ENCODE results near the gene ARHGAP11A. TPM values are rescaled to one million over a fixed set of nuclear protein-coding genes. Genes with fewer than 3 reads are reported as not detected.

The ARHGAP11A gene
- total and polyA plus RNA-seq, 9 of the 15 experiments (the other 6 are each of a cell fraction or from before 2014, with no cell fraction given), result 17.5 to 92.5 (median 61.1) TPM

DNA sequence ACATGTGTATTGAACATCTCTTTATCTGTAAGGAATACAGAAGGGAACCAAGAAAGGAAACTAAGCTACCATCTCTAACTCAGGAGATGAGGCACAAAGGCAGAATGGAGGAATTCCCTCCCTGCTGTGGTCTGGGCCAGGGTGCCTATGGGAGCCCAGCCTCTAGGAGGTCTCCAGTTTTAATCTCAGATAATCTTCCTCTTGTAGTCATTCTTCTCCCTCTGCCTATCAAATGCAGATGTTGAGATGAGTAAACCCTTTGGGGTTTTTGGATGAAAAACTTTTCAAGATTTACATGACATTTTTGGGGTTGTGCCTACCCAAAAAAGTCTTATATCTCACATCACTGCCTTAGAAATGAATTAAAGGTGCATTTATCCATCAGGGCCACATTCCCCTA lies 49.5 kb downstream of the ARHGAP11A start (continued):
- TF ChIP-seq FIP1L1 (IDR thresholded peaks at IDR 0.05; ENCODE audit: low read depth, low read length, poor library complexity, severe bottlenecking) (no peak), MEIS2 (IDR thresholded peaks at IDR 0.05; ENCODE audit: partially characterized antibody) (no peak), CHD1 (IDR thresholded peaks at IDR 0.05; ENCODE audit: low read length) (no peak)

DNA sequence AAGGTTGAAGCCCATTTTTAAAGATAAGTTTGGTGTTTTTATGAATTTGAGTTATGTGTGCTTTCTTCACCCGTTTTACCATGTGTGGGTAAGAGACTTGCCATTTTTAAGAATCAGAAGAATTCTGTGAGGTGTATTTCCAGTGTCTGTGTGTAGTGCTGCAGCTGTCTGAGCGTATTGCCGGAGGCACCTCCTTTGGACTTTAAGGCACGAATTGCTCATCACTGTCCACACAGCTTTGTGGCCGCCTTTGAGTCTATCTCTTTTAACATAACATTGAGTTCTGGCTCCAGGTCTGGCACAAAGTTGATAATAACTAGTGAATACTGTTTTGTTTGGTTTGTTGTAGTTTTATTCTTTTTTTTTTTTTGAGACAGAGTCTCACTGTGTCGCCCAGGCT lies 52.0 kb downstream of the ARHGAP11A start:
- WGBS (ENCODE audit: insufficient coverage, low coverage, missing lambda C conversion rate), result 29% methylated on average over 6 of the region's 6 CpGs
- no peak for FAIRE-seq
- H2AFZ ChIP-seq (ENCODE audit: low read depth, low read length), result no peak overlapping the region
- H3K4me1 ChIP-seq (replicated peaks in 1 of 2; ENCODE audit: control insufficient read depth in 2 of 2, insufficient read depth in 2 of 2, low read length in 2 of 2), result peaks cover 0 to 3% of the 10 kb centered on the region in 2 experiments; a peak in 1 of 5 replicates
- CTCF ChIA-PET (ENCODE audit: low intra/inter-chr PET ratio), result no interaction called here
- intact Hi-C loops (cut with micrococcal nuclease), result loop anchor here (10.0 kb wide), 1 partner anchor 167 kb away; no protein-coding TSS in a partner anchor
- H3K4me3 ChIP-seq, result no peak overlapping the region
- POLR2A ChIA-PET, result no interaction called here
- BruUV-seq (replicated peaks), result no TSS peak
- in situ Hi-C loops (cut with MboI), result loop anchor here (10.0 kb wide), 1 partner anchor 467 kb away; no protein-coding TSS in a partner anchor
- no peak for DNase-seq (ENCODE audit: extremely low read depth in 1 of 4, low spot score in 3 of 4)
- H3K79me2 ChIP-seq (ENCODE audit: control insufficient read depth, insufficient read depth, low read length), result no peaks in the 10 kb centered on the region
- no peak overlapping the region for H3K4me2 ChIP-seq (ENCODE audit: insufficient read depth, low read length)
- H3K9ac ChIP-seq (ENCODE audit: insufficient read depth in 1 of 2, low read depth in 2 of 2, low read length in 2 of 2), result no peak overlapping the region
- peaks cover 17 to 19% of the 10 kb centered on the region in 2 experiments; a peak in 4 of 5 replicates for H3K27me3 ChIP-seq (ENCODE audit: control insufficient read depth in 2 of 2, insufficient read depth in 2 of 2, low read length in 2 of 2)
- ATAC-seq, result no peak
- no peaks in the 10 kb centered on the region for H3K36me3 ChIP-seq (ENCODE audit: control insufficient read depth, insufficient read depth, low read length)
- H3K9me1 ChIP-seq (ENCODE audit: control insufficient read depth, insufficient read depth, low read length), result no peaks in the 10 kb centered on the region
- peaks cover 3% of the 10 kb centered on the region; the same call in 1 of the 2 replicates for H4K20me1 ChIP-seq (replicated peaks; ENCODE audit: control insufficient read depth, insufficient read depth, low read length)
- H3K27ac ChIP-seq (ENCODE audit: extremely low read depth, low read depth, low read length), result no peak overlapping the region
- H3K9me3 ChIP-seq (replicated peaks; ENCODE audit: control insufficient read depth, insufficient read depth, low read depth, low read length), result no peaks in the 10 kb centered on the region
- no peak for TF ChIP-seq ZNF766 (CRISPR knock-in tag; conservative IDR thresholded peaks at IDR 0.05)
- no peak for TF ChIP-seq GTF2A2 (tag; IDR thresholded peaks at IDR 0.05)
- no peak for TF ChIP-seq ARNT (IDR thresholded peaks at IDR 0.05)
- no peak for TF ChIP-seq CBX3 (IDR thresholded peaks at IDR 0.05; ENCODE audit: borderline replicate concordance in 1 of 2, low read length in 2 of 2)
- TF ChIP-seq, protein P1, sequence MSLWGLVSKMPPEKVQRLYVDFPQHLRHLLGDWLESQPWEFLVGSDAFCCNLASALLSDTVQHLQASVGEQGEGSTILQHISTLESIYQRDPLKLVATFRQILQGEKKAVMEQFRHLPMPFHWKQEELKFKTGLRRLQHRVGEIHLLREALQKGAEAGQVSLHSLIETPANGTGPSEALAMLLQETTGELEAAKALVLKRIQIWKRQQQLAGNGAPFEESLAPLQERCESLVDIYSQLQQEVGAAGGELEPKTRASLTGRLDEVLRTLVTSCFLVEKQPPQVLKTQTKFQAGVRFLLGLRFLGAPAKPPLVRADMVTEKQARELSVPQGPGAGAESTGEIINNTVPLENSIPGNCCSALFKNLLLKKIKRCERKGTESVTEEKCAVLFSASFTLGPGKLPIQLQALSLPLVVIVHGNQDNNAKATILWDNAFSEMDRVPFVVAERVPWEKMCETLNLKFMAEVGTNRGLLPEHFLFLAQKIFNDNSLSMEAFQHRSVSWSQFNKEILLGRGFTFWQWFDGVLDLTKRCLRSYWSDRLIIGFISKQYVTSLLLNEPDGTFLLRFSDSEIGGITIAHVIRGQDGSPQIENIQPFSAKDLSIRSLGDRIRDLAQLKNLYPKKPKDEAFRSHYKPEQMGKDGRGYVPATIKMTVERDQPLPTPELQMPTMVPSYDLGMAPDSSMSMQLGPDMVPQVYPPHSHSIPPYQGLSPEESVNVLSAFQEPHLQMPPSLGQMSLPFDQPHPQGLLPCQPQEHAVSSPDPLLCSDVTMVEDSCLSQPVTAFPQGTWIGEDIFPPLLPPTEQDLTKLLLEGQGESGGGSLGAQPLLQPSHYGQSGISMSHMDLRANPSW (CRISPR knock-in tag; IDR thresholded peaks at IDR 0.05), result no peak
- no peak for TF ChIP-seq ZNF586 (CRISPR knock-in tag; conservative IDR thresholded peaks at IDR 0.05)
- no peak for TF ChIP-seq TBP (optimal IDR thresholded peaks at IDR 0.05; ENCODE audit: low read depth, low read length)
- no peak for TF ChIP-seq STAT5A (IDR thresholded peaks at IDR 0.05; ENCODE audit: borderline replicate concordance, low read length)
- TF ChIP-seq, protein P2, sequence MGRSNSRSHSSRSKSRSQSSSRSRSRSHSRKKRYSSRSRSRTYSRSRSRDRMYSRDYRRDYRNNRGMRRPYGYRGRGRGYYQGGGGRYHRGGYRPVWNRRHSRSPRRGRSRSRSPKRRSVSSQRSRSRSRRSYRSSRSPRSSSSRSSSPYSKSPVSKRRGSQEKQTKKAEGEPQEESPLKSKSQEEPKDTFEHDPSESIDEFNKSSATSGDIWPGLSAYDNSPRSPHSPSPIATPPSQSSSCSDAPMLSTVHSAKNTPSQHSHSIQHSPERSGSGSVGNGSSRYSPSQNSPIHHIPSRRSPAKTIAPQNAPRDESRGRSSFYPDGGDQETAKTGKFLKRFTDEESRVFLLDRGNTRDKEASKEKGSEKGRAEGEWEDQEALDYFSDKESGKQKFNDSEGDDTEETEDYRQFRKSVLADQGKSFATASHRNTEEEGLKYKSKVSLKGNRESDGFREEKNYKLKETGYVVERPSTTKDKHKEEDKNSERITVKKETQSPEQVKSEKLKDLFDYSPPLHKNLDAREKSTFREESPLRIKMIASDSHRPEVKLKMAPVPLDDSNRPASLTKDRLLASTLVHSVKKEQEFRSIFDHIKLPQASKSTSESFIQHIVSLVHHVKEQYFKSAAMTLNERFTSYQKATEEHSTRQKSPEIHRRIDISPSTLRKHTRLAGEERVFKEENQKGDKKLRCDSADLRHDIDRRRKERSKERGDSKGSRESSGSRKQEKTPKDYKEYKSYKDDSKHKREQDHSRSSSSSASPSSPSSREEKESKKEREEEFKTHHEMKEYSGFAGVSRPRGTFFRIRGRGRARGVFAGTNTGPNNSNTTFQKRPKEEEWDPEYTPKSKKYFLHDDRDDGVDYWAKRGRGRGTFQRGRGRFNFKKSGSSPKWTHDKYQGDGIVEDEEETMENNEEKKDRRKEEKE (IDR thresholded peaks at IDR 0.05; ENCODE audit: borderline replicate concordance in 1 of 2, control insufficient read depth in 1 of 2, low read depth in 2 of 2, low read length in 1 of 2), result no peak
- no peak for TF ChIP-seq ZNF551 (CRISPR knock-in tag; IDR thresholded peaks at IDR 0.05)
- no peak for TF ChIP-seq HDAC6 (IDR thresholded peaks at IDR 0.05; ENCODE audit: low read depth, low read length)
- TF ChIP-seq NR4A1 (CRISPR knock-in tag; IDR thresholded peaks at IDR 0.05), result no peak
- no peak for TF ChIP-seq NR4A1 (tag; IDR thresholded peaks at IDR 0.05)
- no peak for TF ChIP-seq POLR2H (tag; IDR thresholded peaks at IDR 0.05; ENCODE audit: low read depth)
